Measurements from ENCODE around the gene MARS1. TPM values are rescaled to one million over a fixed set of nuclear protein-coding genes. Genes with fewer than 3 reads are reported as not detected.

MARS1 gene
- total RNA-seq, 1 donor from 2014 or later, result 257 TPM

- peaks cover 2% of the 10 kb centered on the region for H3K36me3 Mint-ChIP-seq (ENCODE audit: low read depth)
- H3K4me3 Mint-ChIP-seq, result peak overlapping the region; percentile 36
- peaks cover 21% of the 10 kb centered on the region for H3K4me1 Mint-ChIP-seq
- no peak overlapping the region for H3K27ac Mint-ChIP-seq (ENCODE audit: unreplicated experiment)
- peaks cover 23% of the 10 kb centered on the region for H3K27me3 Mint-ChIP-seq (ENCODE audit: low read depth)
- DNase-seq (ENCODE audit: low read depth, low spot score), result no peak
- TF ChIP-seq CTCF (conservative IDR thresholded peaks at IDR 0.05), result no peak
- H3K9me3 Mint-ChIP-seq, result no peaks in the 10 kb centered on the region
Measured at GRCh38 chr12:57485695-57486094, 2.2 kb upstream of the MARS1 start.

GRCh38 chr12:57487055-57487596 lies 742 bp upstream of the MARS1 start:
- peaks cover 7% of the 10 kb centered on the region for H3K36me3 Mint-ChIP-seq (ENCODE audit: low read depth)
- no peaks in the 10 kb centered on the region for H3K9me3 Mint-ChIP-seq
- H3K4me3 Mint-ChIP-seq, result peak overlapping the region; percentile 97
- H3K27ac Mint-ChIP-seq (ENCODE audit: unreplicated experiment), result peak overlapping the region; percentile 36
- TF ChIP-seq CTCF (conservative IDR thresholded peaks at IDR 0.05), result no peak
- no peak for DNase-seq (ENCODE audit: low read depth, low spot score)
- peaks cover 11% of the 10 kb centered on the region for H3K27me3 Mint-ChIP-seq (ENCODE audit: low read depth)
- H3K4me1 Mint-ChIP-seq, result peaks cover 25% of the 10 kb centered on the region

GRCh38 chr12:57488402-57489156 lies 711 bp downstream of the MARS1 start:
- Mint-ChIP-seq H3K9me3 (no peaks in the 10 kb centered on the region), H3K4me3 (peak overlapping the region; percentile 97), H3K27me3 (ENCODE audit: low read depth) (peaks cover 4% of the 10 kb centered on the region), H3K27ac (ENCODE audit: unreplicated experiment) (peak overlapping the region; percentile 96), H3K36me3 (ENCODE audit: low read depth) (peaks cover 14% of the 10 kb centered on the region), H3K4me1 (peaks cover 25% of the 10 kb centered on the region)
- TF ChIP-seq CTCF (conservative IDR thresholded peaks at IDR 0.05), result no peak
- DNase-seq (ENCODE audit: low read depth, low spot score), result no peak

GRCh38 chr12:57489157-57489641 lies 1.3 kb downstream of the MARS1 start:
- Mint-ChIP-seq H3K27ac (ENCODE audit: unreplicated experiment) (peak overlapping the region; percentile 96), H3K27me3 (ENCODE audit: low read depth) (peaks cover 3% of the 10 kb centered on the region), H3K4me3 (peak overlapping the region; percentile 97), H3K4me1 (peaks cover 25% of the 10 kb centered on the region), H3K9me3 (no peaks in the 10 kb centered on the region), H3K36me3 (ENCODE audit: low read depth) (peaks cover 14% of the 10 kb centered on the region)
- no peak for DNase-seq (ENCODE audit: low read depth, low spot score)
- no peak for TF ChIP-seq CTCF (conservative IDR thresholded peaks at IDR 0.05)

GRCh38 chr12:57490126-57490525 lies 2.3 kb downstream of the MARS1 start:
- Mint-ChIP-seq H3K27me3 (ENCODE audit: low read depth) (peaks cover 3% of the 10 kb centered on the region), H3K36me3 (ENCODE audit: low read depth) (peaks cover 14% of the 10 kb centered on the region), H3K27ac (ENCODE audit: unreplicated experiment) (no peak overlapping the region), H3K4me3 (peak overlapping the region; percentile 97), H3K9me3 (no peaks in the 10 kb centered on the region), H3K4me1 (peaks cover 25% of the 10 kb centered on the region)
- no peak for TF ChIP-seq CTCF (conservative IDR thresholded peaks at IDR 0.05)
- no peak for DNase-seq (ENCODE audit: low read depth, low spot score)

Measured in neural crest cell (in vitro differentiated cells).